ENCODE measurements around the gene MRC2. TPM values are rescaled to one million over a fixed set of nuclear protein-coding genes. Genes with fewer than 3 reads are reported as not detected.

Gene MRC2
- total RNA-seq, 1 donor from 2014 or later, result 91.2 TPM

- H3K27ac ChIP-seq, result no peak overlapping the region
- ATAC-seq (no peak), DNase-seq (no peak)
- no peak overlapping the region for H3K4me3 ChIP-seq
- no peaks in the 10 kb centered on the region for H3K9me3 ChIP-seq
- peaks cover 9% of the 10 kb centered on the region for H3K4me1 ChIP-seq
- no peak for TF ChIP-seq CTCF (IDR thresholded peaks at IDR 0.05)
- intact Hi-C loops (cut with DNase I), result no loop called here
- H3K27me3 ChIP-seq (ENCODE audit: low read depth), result no peaks in the 10 kb centered on the region
- H3K36me3 ChIP-seq, result no peaks in the 10 kb centered on the region
These were observed 100.6 kb downstream of the MRC2 start for GRCh38 chr17:62727916-62728672.

DNA sequence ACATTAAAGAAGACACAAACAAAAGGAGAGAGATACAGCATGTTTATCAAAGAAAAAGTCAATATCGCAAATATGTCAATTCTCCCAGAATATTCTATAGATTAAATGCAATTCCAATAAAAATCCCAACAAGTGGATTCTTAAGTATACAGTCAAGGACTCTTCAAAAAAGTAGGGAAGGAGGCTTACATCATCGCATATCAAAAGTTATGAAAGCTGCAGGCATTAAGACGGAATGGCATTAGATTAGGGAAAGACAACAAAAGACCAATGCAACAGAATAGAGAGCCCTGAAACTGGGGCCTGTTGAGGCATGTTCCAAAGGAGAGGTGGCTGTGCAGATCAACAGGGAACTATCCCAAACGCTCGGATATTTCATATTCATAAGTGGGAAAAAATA, 104.7 kb downstream of the MRC2 start:
- no peak for ATAC-seq
- Histone ChIP-seq H3K27ac (no peak overlapping the region), H3K4me1 (no peaks in the 10 kb centered on the region), H3K36me3 (no peaks in the 10 kb centered on the region), H3K27me3 (ENCODE audit: low read depth) (no peaks in the 10 kb centered on the region), H3K9me3 (no peaks in the 10 kb centered on the region), H3K4me3 (no peak overlapping the region)
- no peak for DNase-seq
- intact Hi-C loops (cut with DNase I), result no loop called here
- no peak for TF ChIP-seq CTCF (IDR thresholded peaks at IDR 0.05)

DNA sequence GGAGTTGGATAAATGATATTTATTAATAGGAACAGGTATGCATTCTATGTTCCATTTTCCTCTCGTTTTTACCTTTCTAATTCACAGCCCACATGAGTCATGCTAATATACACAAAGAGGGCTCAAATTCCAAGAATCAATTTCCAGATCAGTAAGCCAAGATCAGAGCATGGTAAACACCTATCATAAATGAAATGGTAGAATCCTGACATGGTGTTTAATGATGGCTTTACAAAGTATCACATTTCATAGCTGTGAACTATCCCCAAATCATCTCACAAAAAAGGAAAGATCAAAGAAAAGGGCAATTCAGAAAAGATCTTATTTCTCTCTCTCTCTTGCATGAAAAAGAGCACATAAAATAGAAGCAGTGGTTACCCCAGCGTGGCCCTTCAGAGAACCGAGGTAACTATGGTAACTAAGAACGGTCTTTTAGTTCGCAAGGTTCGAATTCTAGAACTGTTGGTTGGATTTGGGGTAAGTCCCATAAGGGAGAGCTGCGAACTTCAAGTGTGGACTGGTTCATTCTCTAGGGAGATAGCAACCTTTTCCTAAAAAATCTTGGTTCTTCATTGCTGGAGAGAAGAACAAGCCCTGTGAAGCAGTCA, 107.7 kb downstream of the MRC2 start:
- TF ChIP-seq CTCF (IDR thresholded peaks at IDR 0.05), result no peak
- ATAC-seq (no peak), DNase-seq (no peak)
- Histone ChIP-seq H3K36me3 (no peaks in the 10 kb centered on the region), H3K27me3 (ENCODE audit: low read depth) (no peaks in the 10 kb centered on the region), H3K27ac (no peak overlapping the region), H3K9me3 (no peaks in the 10 kb centered on the region), H3K4me3 (no peak overlapping the region), H3K4me1 (no peaks in the 10 kb centered on the region)
- intact Hi-C loops (cut with DNase I), result no loop called here

GRCh38 chr17:62737513-62737912, 110.0 kb downstream of the MRC2 start:
- Histone ChIP-seq H3K4me3 (no peak overlapping the region), H3K4me1 (no peaks in the 10 kb centered on the region), H3K9me3 (no peaks in the 10 kb centered on the region), H3K36me3 (no peaks in the 10 kb centered on the region), H3K27me3 (ENCODE audit: low read depth) (no peaks in the 10 kb centered on the region), H3K27ac (no peak overlapping the region)
- no peak for DNase-seq
- no peak for TF ChIP-seq CTCF (IDR thresholded peaks at IDR 0.05)
- intact Hi-C loops (cut with DNase I), result no loop called here
- ATAC-seq, result no peak

- DNase-seq (no peak), ATAC-seq (no peak)
- Histone ChIP-seq H3K27ac (no peak overlapping the region), H3K27me3 (ENCODE audit: low read depth) (no peaks in the 10 kb centered on the region), H3K4me3 (no peak overlapping the region), H3K36me3 (no peaks in the 10 kb centered on the region), H3K9me3 (no peaks in the 10 kb centered on the region), H3K4me1 (no peaks in the 10 kb centered on the region)
- intact Hi-C loops (cut with DNase I), result no loop called here
- no peak for TF ChIP-seq CTCF (IDR thresholded peaks at IDR 0.05)
These were observed 110.8 kb downstream of the MRC2 start for GRCh38 chr17:62738281-62738680.
